Measurements from ENCODE around the gene CACNA2D3.

The CACNA2D3 gene

GRCh38 chr3:54530091-54530490 lies 407.7 kb downstream of the CACNA2D3 start:
- Histone ChIP-seq H3K36me3 (ENCODE audit: control insufficient read depth, insufficient read depth, low read length) (no peaks in the 10 kb centered on the region), H3K9me3 (ENCODE audit: control insufficient read depth, low read length) (no peaks in the 10 kb centered on the region), H3K4me1 (ENCODE audit: control insufficient read depth, insufficient read depth, low read length, poor library complexity, severe bottlenecking) (no peaks in the 10 kb centered on the region), H3K4me3 (ENCODE audit: extremely low read depth, insufficient read depth, low read length, poor library complexity, severe bottlenecking) (no peak overlapping the region), H3K27ac (ENCODE audit: low read depth, low read length, severe bottlenecking) (no peak overlapping the region)
- WGBS, 2 experiments (ENCODE audit: insufficient coverage in 2 of 2): 91 to 97% methylated on average over 4 of the region's 5 CpGs

GRCh38 chr3:54530944-54531343 lies 408.6 kb downstream of the CACNA2D3 start:
- Histone ChIP-seq H3K36me3 (ENCODE audit: control insufficient read depth, insufficient read depth, low read length) (no peaks in the 10 kb centered on the region), H3K4me1 (ENCODE audit: control insufficient read depth, insufficient read depth, low read length, poor library complexity, severe bottlenecking) (no peaks in the 10 kb centered on the region), H3K9me3 (ENCODE audit: control insufficient read depth, low read length) (no peaks in the 10 kb centered on the region), H3K27ac (ENCODE audit: low read depth, low read length, severe bottlenecking) (no peak overlapping the region), H3K4me3 (ENCODE audit: extremely low read depth, insufficient read depth, low read length, poor library complexity, severe bottlenecking) (no peak overlapping the region)
- WGBS, 2 experiments (ENCODE audit: insufficient coverage in 2 of 2): 68% methylated on average over 3 of the region's 5 CpGs; no CpG with 5 or more reads in 1 of the 2 experiments

GRCh38 chr3:54531741-54532140 lies 409.4 kb downstream of the CACNA2D3 start:
- 84 to 87% methylated on average over 6 of the region's 6 CpGs for WGBS, 2 experiments (ENCODE audit: insufficient coverage in 2 of 2)
- Histone ChIP-seq H3K27ac (ENCODE audit: low read depth, low read length, severe bottlenecking) (no peak overlapping the region), H3K36me3 (ENCODE audit: control insufficient read depth, insufficient read depth, low read length) (no peaks in the 10 kb centered on the region), H3K4me3 (ENCODE audit: extremely low read depth, insufficient read depth, low read length, poor library complexity, severe bottlenecking) (no peak overlapping the region), H3K9me3 (ENCODE audit: control insufficient read depth, low read length) (no peaks in the 10 kb centered on the region), H3K4me1 (ENCODE audit: control insufficient read depth, insufficient read depth, low read length, poor library complexity, severe bottlenecking) (no peaks in the 10 kb centered on the region)

GRCh38 chr3:54533856-54534255 lies 411.5 kb downstream of the CACNA2D3 start:
- 65 to 79% methylated on average over 3 to 4 of the region's 4 CpGs for WGBS, 2 experiments (ENCODE audit: insufficient coverage in 2 of 2)
- H3K4me1 ChIP-seq (ENCODE audit: control insufficient read depth, insufficient read depth, low read length, poor library complexity, severe bottlenecking): no peaks in the 10 kb centered on the region
- H3K9me3 ChIP-seq (ENCODE audit: control insufficient read depth, low read length): no peaks in the 10 kb centered on the region
- H3K27ac ChIP-seq (ENCODE audit: low read depth, low read length, severe bottlenecking): no peak overlapping the region
- no peak overlapping the region for H3K4me3 ChIP-seq (ENCODE audit: extremely low read depth, insufficient read depth, low read length, poor library complexity, severe bottlenecking)
- no peaks in the 10 kb centered on the region for H3K36me3 ChIP-seq (ENCODE audit: control insufficient read depth, insufficient read depth, low read length)

- no peaks in the 10 kb centered on the region for H3K4me1 ChIP-seq (ENCODE audit: control insufficient read depth, insufficient read depth, low read length, poor library complexity, severe bottlenecking)
- H3K9me3 ChIP-seq (ENCODE audit: control insufficient read depth, low read length): no peaks in the 10 kb centered on the region
- H3K4me3 ChIP-seq (ENCODE audit: extremely low read depth, insufficient read depth, low read length, poor library complexity, severe bottlenecking): no peak overlapping the region
- H3K36me3 ChIP-seq (ENCODE audit: control insufficient read depth, insufficient read depth, low read length): no peaks in the 10 kb centered on the region
- no peak overlapping the region for H3K27ac ChIP-seq (ENCODE audit: low read depth, low read length, severe bottlenecking)
- 81 to 93% methylated on average over 1 of the region's 1 CpG for WGBS, 2 experiments (ENCODE audit: insufficient coverage in 2 of 2)
These were observed 413.3 kb downstream of the CACNA2D3 start for GRCh38 chr3:54535619-54536018.

GRCh38 chr3:54536450-54536849 lies 414.1 kb downstream of the CACNA2D3 start:
- H3K4me1 ChIP-seq (ENCODE audit: control insufficient read depth, insufficient read depth, low read length, poor library complexity, severe bottlenecking): no peaks in the 10 kb centered on the region
- WGBS, 2 experiments (ENCODE audit: insufficient coverage in 2 of 2): 82 to 100% methylated on average over 2 of the region's 2 CpGs
- no peaks in the 10 kb centered on the region for H3K9me3 ChIP-seq (ENCODE audit: control insufficient read depth, low read length)
- no peaks in the 10 kb centered on the region for H3K36me3 ChIP-seq (ENCODE audit: control insufficient read depth, insufficient read depth, low read length)
- H3K4me3 ChIP-seq (ENCODE audit: extremely low read depth, insufficient read depth, low read length, poor library complexity, severe bottlenecking): no peak overlapping the region
- H3K27ac ChIP-seq (ENCODE audit: low read depth, low read length, severe bottlenecking): no peak overlapping the region

GRCh38 chr3:54537506-54537905 lies 415.2 kb downstream of the CACNA2D3 start:
- H3K4me3 ChIP-seq (ENCODE audit: extremely low read depth, insufficient read depth, low read length, poor library complexity, severe bottlenecking): no peak overlapping the region
- no peaks in the 10 kb centered on the region for H3K4me1 ChIP-seq (ENCODE audit: control insufficient read depth, insufficient read depth, low read length, poor library complexity, severe bottlenecking)
- H3K9me3 ChIP-seq (ENCODE audit: control insufficient read depth, low read length): no peaks in the 10 kb centered on the region
- 90 to 92% methylated on average over 6 of the region's 6 CpGs for WGBS, 2 experiments (ENCODE audit: insufficient coverage in 2 of 2)
- H3K27ac ChIP-seq (ENCODE audit: low read depth, low read length, severe bottlenecking): no peak overlapping the region
- no peaks in the 10 kb centered on the region for H3K36me3 ChIP-seq (ENCODE audit: control insufficient read depth, insufficient read depth, low read length)

- no peaks in the 10 kb centered on the region for H3K4me1 ChIP-seq (ENCODE audit: control insufficient read depth, insufficient read depth, low read length, poor library complexity, severe bottlenecking)
- H3K36me3 ChIP-seq (ENCODE audit: control insufficient read depth, insufficient read depth, low read length): no peaks in the 10 kb centered on the region
- 63 to 65% methylated on average over 2 to 3 of the region's 5 CpGs for WGBS, 2 experiments (ENCODE audit: insufficient coverage in 2 of 2)
- H3K27ac ChIP-seq (ENCODE audit: low read depth, low read length, severe bottlenecking): no peak overlapping the region
- no peaks in the 10 kb centered on the region for H3K9me3 ChIP-seq (ENCODE audit: control insufficient read depth, low read length)
- no peak overlapping the region for H3K4me3 ChIP-seq (ENCODE audit: extremely low read depth, insufficient read depth, low read length, poor library complexity, severe bottlenecking)
These were observed 416.0 kb downstream of the CACNA2D3 start for GRCh38 chr3:54538346-54538745.

- no peaks in the 10 kb centered on the region for H3K36me3 ChIP-seq (ENCODE audit: control insufficient read depth, insufficient read depth, low read length)
These were observed 419.0 kb downstream of the CACNA2D3 start for GRCh38 chr3:54541369-54541768.

GRCh38 chr3:54543446-54543845 lies 421.1 kb downstream of the CACNA2D3 start:
- Histone ChIP-seq H3K4me1 (ENCODE audit: control insufficient read depth, insufficient read depth, low read length, poor library complexity, severe bottlenecking) (no peaks in the 10 kb centered on the region), H3K9me3 (ENCODE audit: control insufficient read depth, low read length) (no peaks in the 10 kb centered on the region)
- 20 to 50% methylated on average over 2 of the region's 3 CpGs for WGBS, 2 experiments (ENCODE audit: insufficient coverage in 2 of 2)

More at GRCh38 chr3:54541369-54541768, 419.0 kb downstream of the CACNA2D3 start:
- H3K9me3 ChIP-seq (ENCODE audit: control insufficient read depth, low read length): no peaks in the 10 kb centered on the region
- no peaks in the 10 kb centered on the region for H3K4me1 ChIP-seq (ENCODE audit: control insufficient read depth, insufficient read depth, low read length, poor library complexity, severe bottlenecking)
- H3K4me3 ChIP-seq (ENCODE audit: extremely low read depth, insufficient read depth, low read length, poor library complexity, severe bottlenecking): no peak overlapping the region
- H3K27ac ChIP-seq (ENCODE audit: low read depth, low read length, severe bottlenecking): no peak overlapping the region
- WGBS, 2 experiments (ENCODE audit: insufficient coverage in 2 of 2): 87 to 96% methylated on average over 4 of the region's 4 CpGs

GRCh38 chr3:54547051-54547450 lies 424.7 kb downstream of the CACNA2D3 start:
- H3K36me3 ChIP-seq (ENCODE audit: control insufficient read depth, insufficient read depth, low read length): no peaks in the 10 kb centered on the region
- no peak overlapping the region for H3K27ac ChIP-seq (ENCODE audit: low read depth, low read length, severe bottlenecking)
- 90 to 100% methylated on average over 2 of the region's 2 CpGs for WGBS, 2 experiments (ENCODE audit: insufficient coverage in 2 of 2)
- H3K4me3 ChIP-seq (ENCODE audit: extremely low read depth, insufficient read depth, low read length, poor library complexity, severe bottlenecking): no peak overlapping the region
- H3K9me3 ChIP-seq (ENCODE audit: control insufficient read depth, low read length): no peaks in the 10 kb centered on the region
- no peaks in the 10 kb centered on the region for H3K4me1 ChIP-seq (ENCODE audit: control insufficient read depth, insufficient read depth, low read length, poor library complexity, severe bottlenecking)

More at GRCh38 chr3:54543446-54543845, 421.1 kb downstream of the CACNA2D3 start:
- H3K4me3 ChIP-seq (ENCODE audit: extremely low read depth, insufficient read depth, low read length, poor library complexity, severe bottlenecking): no peak overlapping the region
- no peak overlapping the region for H3K27ac ChIP-seq (ENCODE audit: low read depth, low read length, severe bottlenecking)
- H3K36me3 ChIP-seq (ENCODE audit: control insufficient read depth, insufficient read depth, low read length): no peaks in the 10 kb centered on the region

All from mesodermal cell (in vitro differentiated cells).